ENCODE results near the gene TNNC2.
A peak's percentile ranks its signal among the peaks of the same experiment; 100 is the strongest.
"Not testable (repeated sequence)": the region's sequence is repeated elsewhere in the genome, so short reads cannot be mapped to it uniquely, and the experiment has no call there.

Gene TNNC2

GRCh38 chr20:45840700-45841198 is 13.6 kb upstream of the TNNC2 start:
- H3K27me3 ChIP-seq (ENCODE audit: low read depth): no peaks in the 10 kb centered on the region
- DNase-seq (ENCODE audit: low spot score in 2 of 2): no peak
- no peaks in the 10 kb centered on the region for H3K9me3 ChIP-seq
- in situ Hi-C loops (cut with MboI; ENCODE audit: low sequenced_read_pairs): no loop called here
- peaks cover 8% of the 10 kb centered on the region for H3K4me1 ChIP-seq
- no peak overlapping the region for H3K4me3 ChIP-seq
- H3K36me3 ChIP-seq (replicated peaks): peaks cover 34% of the 10 kb centered on the region

- Histone ChIP-seq H3K36me3 (replicated peaks) (peaks cover 5% of the 10 kb centered on the region; the same call in 1 of the 2 replicates), H3K4me1 (peaks cover 12% of the 10 kb centered on the region), H3K9me3 (no peaks in the 10 kb centered on the region), H3K27me3 (ENCODE audit: low read depth) (no peaks in the 10 kb centered on the region), H3K4me3 (no peak overlapping the region)
- in situ Hi-C loops (cut with MboI; ENCODE audit: low sequenced_read_pairs): no loop called here
- DNase-seq (ENCODE audit: low spot score in 2 of 2): no peak
Observed at GRCh38 chr20:45836841-45837240, 9.7 kb upstream of the TNNC2 start.

DNA sequence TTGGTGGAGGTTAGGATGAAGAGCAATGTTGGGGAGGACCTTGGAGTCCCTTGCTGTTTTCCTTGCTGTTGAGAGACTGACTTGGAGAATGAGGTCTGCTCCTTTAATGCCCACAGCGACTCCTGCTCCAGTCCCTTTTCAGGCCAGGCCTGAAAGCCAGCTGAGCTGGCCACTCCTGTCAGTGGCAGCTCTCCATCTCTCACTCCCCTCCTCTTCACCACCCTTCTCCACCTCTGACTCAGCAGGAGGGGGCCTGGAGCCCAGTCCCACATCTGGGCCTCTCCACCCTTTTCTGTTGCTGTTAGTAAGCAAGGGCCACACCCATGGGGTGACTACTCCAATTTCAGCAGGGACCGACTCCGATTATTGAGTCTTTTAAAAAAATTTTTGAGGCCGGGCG is 8.7 kb upstream of the TNNC2 start:
- peaks cover 12% of the 10 kb centered on the region for H3K4me1 ChIP-seq
- H3K4me3 ChIP-seq: no peak overlapping the region
- no peak for DNase-seq (ENCODE audit: low spot score in 2 of 2)
- no peaks in the 10 kb centered on the region for H3K9me3 ChIP-seq
- no peaks in the 10 kb centered on the region; the same call in 1 of the 2 replicates for H3K36me3 ChIP-seq (replicated peaks)
- no peaks in the 10 kb centered on the region for H3K27me3 ChIP-seq (ENCODE audit: low read depth)
- in situ Hi-C loops (cut with MboI; ENCODE audit: low sequenced_read_pairs): no loop called here

GRCh38 chr20:45835329-45835765 is 8.2 kb upstream of the TNNC2 start:
- in situ Hi-C loops (cut with MboI; ENCODE audit: low sequenced_read_pairs): no loop called here
- Histone ChIP-seq H3K9me3 (no peaks in the 10 kb centered on the region), H3K36me3 (replicated peaks) (no peaks in the 10 kb centered on the region; the same call in 1 of the 2 replicates), H3K4me1 (peaks cover 15% of the 10 kb centered on the region), H3K27me3 (ENCODE audit: low read depth) (no peaks in the 10 kb centered on the region), H3K4me3 (no peak overlapping the region)
- DNase-seq (ENCODE audit: low spot score in 2 of 2): no peak

DNA sequence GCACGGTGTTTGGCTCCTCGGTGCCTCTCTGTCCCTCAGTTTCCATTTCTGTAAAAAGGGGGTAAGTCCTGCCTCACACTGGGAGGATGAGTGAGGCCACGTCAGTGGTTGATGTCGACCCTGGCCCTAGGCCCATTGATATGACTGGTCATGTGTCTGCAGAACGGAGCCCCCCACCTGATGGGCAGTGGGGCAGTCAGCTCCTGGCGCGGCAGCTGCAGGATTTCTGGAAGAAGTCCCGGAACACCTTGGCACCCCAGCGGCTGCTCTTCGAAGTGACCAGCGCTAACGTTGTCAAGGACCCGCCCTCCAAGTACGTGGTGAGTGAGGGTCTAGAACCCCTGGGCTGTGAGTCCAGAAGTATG is 7.7 kb upstream of the TNNC2 start:
- no peak for DNase-seq (ENCODE audit: low spot score in 2 of 2)
- Histone ChIP-seq H3K4me3 (peak overlapping the region; percentile 51), H3K27me3 (ENCODE audit: low read depth) (no peaks in the 10 kb centered on the region), H3K4me1 (peaks cover 16% of the 10 kb centered on the region), H3K36me3 (replicated peaks) (no peaks in the 10 kb centered on the region; the same call in 1 of the 2 replicates), H3K9me3 (no peaks in the 10 kb centered on the region)
- in situ Hi-C loops (cut with MboI; ENCODE audit: low sequenced_read_pairs): no loop called here

DNA sequence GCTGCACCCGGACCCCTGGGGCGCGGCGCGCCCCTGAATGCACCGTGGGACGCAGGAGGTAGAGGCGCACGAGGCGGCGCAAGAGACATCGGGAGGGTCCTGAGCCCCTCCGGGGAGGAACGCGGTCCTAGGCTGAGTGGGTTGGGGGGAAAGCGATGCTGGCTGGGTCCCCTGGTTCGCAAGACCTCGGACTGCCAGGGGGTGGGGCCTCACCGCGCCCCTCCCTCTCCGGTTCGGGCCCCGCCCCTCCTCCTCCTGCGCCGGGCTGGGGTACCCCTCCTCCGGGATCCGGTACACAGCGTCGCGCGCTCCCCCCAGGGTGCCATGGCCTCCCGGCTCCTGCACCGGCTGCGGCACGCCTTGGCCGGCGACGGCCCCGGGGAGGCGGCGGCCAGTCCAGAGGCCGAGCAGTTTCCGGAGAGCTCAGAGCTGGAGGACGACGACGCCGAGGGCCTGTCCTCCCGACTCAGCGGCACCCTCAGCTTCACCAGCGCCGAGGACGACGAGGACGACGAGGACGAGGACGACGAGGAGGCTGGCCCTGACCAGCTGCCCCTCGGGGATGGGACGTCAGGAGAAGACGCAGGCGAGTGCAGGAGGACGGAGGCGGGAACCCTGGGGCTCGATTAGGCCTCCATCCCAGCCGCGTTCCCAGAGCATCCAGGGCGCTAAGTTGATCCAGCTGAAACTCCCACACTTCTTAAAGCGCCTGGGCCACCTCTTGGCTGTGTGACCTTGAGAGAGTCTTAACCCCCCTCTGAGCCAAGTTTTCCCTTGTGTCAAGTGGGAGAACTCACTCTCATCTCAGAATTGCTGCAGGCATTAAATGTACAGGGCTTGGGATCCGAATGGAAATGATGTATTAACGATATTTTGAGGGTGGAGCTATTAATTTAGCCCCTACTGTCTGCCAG is 7.0 kb upstream of the TNNC2 start:
- Histone ChIP-seq H3K27me3 (ENCODE audit: low read depth) (no peaks in the 10 kb centered on the region), H3K4me1 (peaks cover 16% of the 10 kb centered on the region), H3K4me3 (peak overlapping the region; percentile 51), H3K9me3 (no peaks in the 10 kb centered on the region), H3K36me3 (replicated peaks) (no peaks in the 10 kb centered on the region)
- DNase-seq (ENCODE audit: low spot score in 2 of 2): peak; percentile 60 to 78
- in situ Hi-C loops (cut with MboI; ENCODE audit: low sequenced_read_pairs): no loop called here

- DNase-seq (ENCODE audit: low spot score in 2 of 2): peak; percentile 64 to 90
- H3K27me3 ChIP-seq (ENCODE audit: low read depth): no peaks in the 10 kb centered on the region
- H3K4me1 ChIP-seq: peaks cover 16% of the 10 kb centered on the region
- in situ Hi-C loops (cut with MboI; ENCODE audit: low sequenced_read_pairs): no loop called here
- no peaks in the 10 kb centered on the region for H3K9me3 ChIP-seq
- peak within 1 kb of the TSS; percentile 51 for H3K4me3 ChIP-seq
- H3K36me3 ChIP-seq (replicated peaks): no peaks in the 10 kb centered on the region
Observed at GRCh38 chr20:45833030-45833882, 6.1 kb upstream of the TNNC2 start, which contains the start of gene SNX21. TSS of gene SNX21 (plus strand) at chr20:45833799. CDS start at chr20:45833920, 121 bp downstream.

- in situ Hi-C loops (cut with MboI; ENCODE audit: low sequenced_read_pairs): no loop called here
- H3K36me3 ChIP-seq (replicated peaks): no peaks in the 10 kb centered on the region
- no peak overlapping the region for H3K4me3 ChIP-seq
- no peak for DNase-seq (ENCODE audit: low spot score in 2 of 2)
- H3K27me3 ChIP-seq (ENCODE audit: low read depth): no peaks in the 10 kb centered on the region
- no peaks in the 10 kb centered on the region for H3K9me3 ChIP-seq
- H3K4me1 ChIP-seq: peaks cover 16% of the 10 kb centered on the region
Observed at GRCh38 chr20:45832619-45833018, 5.5 kb upstream of the TNNC2 start.

DNA sequence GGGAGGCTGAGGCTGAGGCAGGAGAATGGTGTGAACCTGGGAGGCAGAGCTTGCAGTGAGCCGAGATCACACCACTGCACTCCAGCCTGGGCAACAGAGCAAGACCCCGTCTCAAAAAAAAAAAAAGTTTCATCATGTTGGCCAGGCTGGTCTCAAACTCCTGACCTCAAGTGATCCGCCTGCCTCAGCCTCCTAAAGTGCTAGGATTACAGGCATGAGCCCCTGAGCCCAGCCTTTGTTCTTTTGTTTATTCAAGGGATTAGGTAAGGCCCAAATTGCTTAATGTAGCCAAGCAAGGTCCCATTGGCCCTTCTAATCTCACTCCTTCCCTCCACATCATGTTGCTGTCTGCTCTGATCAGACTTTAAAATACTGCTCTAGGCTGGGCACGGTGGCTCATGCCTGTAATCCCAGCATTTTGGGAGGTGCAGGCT is 2.6 kb upstream of the TNNC2 start:
- in situ Hi-C loops (cut with MboI; ENCODE audit: low sequenced_read_pairs); H3K4me3 ChIP-seq; H3K4me1 ChIP-seq; H3K9me3 ChIP-seq; H3K36me3 ChIP-seq (replicated peaks); H3K27me3 ChIP-seq (ENCODE audit: low read depth): not testable (repeated sequence)
- peak; percentile 61 to 81 for DNase-seq (ENCODE audit: low spot score in 2 of 2)

GRCh38 chr20:45828589-45828988 is 1.5 kb upstream of the TNNC2 start:
- no peak overlapping the region for H3K4me3 ChIP-seq
- no peaks in the 10 kb centered on the region for H3K36me3 ChIP-seq (replicated peaks)
- no peaks in the 10 kb centered on the region for H3K27me3 ChIP-seq (ENCODE audit: low read depth)
- no peak for DNase-seq (ENCODE audit: low spot score in 2 of 2)
- no peaks in the 10 kb centered on the region for H3K9me3 ChIP-seq
- H3K4me1 ChIP-seq: peaks cover 9% of the 10 kb centered on the region
- in situ Hi-C loops (cut with MboI; ENCODE audit: low sequenced_read_pairs): no loop called here

DNA sequence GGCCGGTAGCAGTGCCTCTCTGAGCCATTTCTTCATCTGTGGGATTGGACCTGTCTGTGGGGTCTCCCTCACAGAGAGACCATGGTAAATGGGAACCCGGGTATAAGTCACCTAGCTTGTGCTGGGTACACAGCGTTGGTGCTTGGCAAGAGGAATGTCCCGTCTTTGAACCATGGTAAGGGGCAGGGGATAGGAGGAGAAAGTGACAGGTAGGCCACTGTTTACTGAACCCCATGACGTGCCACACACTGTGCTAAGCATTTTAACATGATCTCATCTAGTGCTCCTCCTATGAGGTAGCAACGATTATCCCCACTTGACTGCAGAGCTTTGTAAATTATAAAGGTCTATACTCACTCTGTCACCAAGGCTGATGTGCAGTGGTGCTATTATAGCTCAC is 600 bp upstream of the TNNC2 start:
- Histone ChIP-seq H3K4me1 (peaks cover 5% of the 10 kb centered on the region; the same call in 1 of the 2 replicates), H3K36me3 (replicated peaks) (no peaks in the 10 kb centered on the region), H3K9me3 (no peaks in the 10 kb centered on the region), H3K4me3 (no peak overlapping the region), H3K27me3 (ENCODE audit: low read depth) (no peaks in the 10 kb centered on the region)
- in situ Hi-C loops (cut with MboI; ENCODE audit: low sequenced_read_pairs): no loop called here
- DNase-seq (ENCODE audit: low spot score in 2 of 2): no peak

DNA sequence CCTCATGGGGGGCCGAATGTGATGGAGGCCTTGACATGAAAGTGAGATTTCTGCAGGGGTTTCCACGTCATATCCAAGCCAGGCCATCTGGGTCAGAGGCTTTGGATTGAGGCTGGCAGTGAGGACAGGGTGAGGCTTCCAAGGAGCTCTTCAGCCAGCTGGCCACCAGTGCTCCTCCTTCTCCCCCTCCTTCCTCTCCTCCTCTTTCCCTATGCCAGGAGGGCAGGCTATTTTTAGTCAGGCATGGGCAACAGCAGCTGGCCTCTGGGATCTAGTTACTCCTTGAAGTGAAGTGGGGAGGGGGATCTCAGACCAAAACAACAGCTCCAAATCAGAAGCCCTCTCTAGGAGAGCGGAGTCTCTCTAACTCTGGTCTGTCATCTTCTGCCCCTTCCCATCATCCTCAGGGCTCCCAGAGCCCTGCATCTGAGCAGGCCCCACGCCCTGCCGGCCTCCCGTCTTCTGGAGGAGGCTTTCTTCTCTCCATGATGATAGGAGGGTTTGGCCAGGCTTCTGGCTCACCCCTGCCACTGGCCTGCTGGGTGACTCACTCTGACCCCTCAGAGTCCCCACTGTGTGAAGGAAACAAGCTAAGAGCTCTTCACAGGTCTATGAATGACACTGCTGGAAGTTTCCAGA is 612 bp downstream of the TNNC2 start:
- in situ Hi-C loops (cut with MboI; ENCODE audit: low sequenced_read_pairs): no loop called here
- DNase-seq (ENCODE audit: low spot score in 2 of 2): no peak
- Histone ChIP-seq H3K27me3 (ENCODE audit: low read depth) (no peaks in the 10 kb centered on the region), H3K4me3 (no peak overlapping the region), H3K36me3 (replicated peaks) (no peaks in the 10 kb centered on the region), H3K4me1 (peaks cover 5% of the 10 kb centered on the region; the same call in 1 of the 2 replicates), H3K9me3 (no peaks in the 10 kb centered on the region)

All from HAP-1 (cell line).